Stimulated activated CD8-positive, alpha-beta memory T cell treated with anti-CD3 and anti-CD28 coated beads, Interleukin-7, amount 100 ng/mL, for 24 hours (primary cell): Measurements from ENCODE around the gene LRRC59.
"Not testable (repeated sequence)": the region's sequence is repeated elsewhere in the genome, so short reads cannot be mapped to it uniquely, and the experiment has no call there.

Experiments used
- DNase-seq: peaks from one replicate; pipeline ENCODE4 v3.0.0-alpha.2; 2020; ENCODE audit warnings: low read depth

Gene LRRC59

GRCh38 chr17:50346313-50347116 lies 50.8 kb downstream of the LRRC59 start:
- peak; percentile 25 for DNase-seq

- peak; percentile 78 for DNase-seq
Measured at GRCh38 chr17:50345432-50346312, 51.7 kb downstream of the LRRC59 start, which contains the start of gene XYLT2. Gene XYLT2, plus strand, starts transcription at chr17:50346126. Its CDS starts 15 bp downstream, at chr17:50346141.

GRCh38 chr17:50344731-50345365 lies 52.5 kb downstream of the LRRC59 start:
- DNase-seq: no peak

GRCh38 chr17:50339381-50339780 lies 57.9 kb downstream of the LRRC59 start:
- no peak for DNase-seq

GRCh38 chr17:50338645-50339044 lies 58.7 kb downstream of the LRRC59 start:
- DNase-seq: no peak

GRCh38 chr17:50337956-50338355 lies 59.4 kb downstream of the LRRC59 start:
- no peak for DNase-seq

GRCh38 chr17:50333291-50334057 lies 63.8 kb downstream of the LRRC59 start:
- not testable (repeated sequence) for DNase-seq

GRCh38 chr17:50332196-50332595 lies 65.1 kb downstream of the LRRC59 start:
- no peak for DNase-seq
